C1 segment of cervical spinal cord (tissue), 14 donors: ENCODE measurements around the gene GNG14.
"Not testable (repeated sequence)": the region's sequence is repeated elsewhere in the genome, so short reads cannot be mapped to it uniquely, and the experiment has no call there.

Source experiments
- DNase-seq, 14 donors: peaks; one replicate each; lab custom pipeline; 2025; lab: John Stamatoyannopoulos, UW

GNG14 gene

GRCh38 chr19:12723641-12724426 lies 36.0 kb downstream of the GNG14 start, which contains the start of gene TNPO2:
Gene TNPO2 (minus strand): TSS chr19:12723932. CDS start chr19:12720977, 2,955 bp downstream.
- DNase-seq = peak in 11 of 14 donors; percentile 8 to 73 (median 22)

- DNase-seq = not testable (repeated sequence)
Observed at GRCh38 chr19:12725612-12726011, 37.8 kb downstream of the GNG14 start.

GRCh38 chr19:12726988-12727316 lies 39.2 kb downstream of the GNG14 start:
- DNase-seq = no peak

GRCh38 chr19:12727745-12728433 lies 40.1 kb downstream of the GNG14 start:
- DNase-seq = no peak

GRCh38 chr19:12730064-12730463 lies 42.3 kb downstream of the GNG14 start:
- no peak for DNase-seq

GRCh38 chr19:12731337-12731736 lies 43.5 kb downstream of the GNG14 start:
- DNase-seq = no peak

GRCh38 chr19:12733369-12734214 lies 45.8 kb downstream of the GNG14 start:
- peak in 1 of 14 donors; percentile 6 for DNase-seq

- peak; percentile 29 to 99 (median 86) for DNase-seq
Observed at GRCh38 chr19:12736995-12737834, 49.4 kb downstream of the GNG14 start, which contains the start of gene GET3. Gene GET3 (plus strand): TSS chr19:12737497. CDS start chr19:12737506, 9 bp downstream.

- no peak for DNase-seq
Observed at GRCh38 chr19:12737835-12738351, 50.1 kb downstream of the GNG14 start.
